ENCODE results near the gene FOXJ1. TPM values are rescaled to one million over a fixed set of nuclear protein-coding genes. Genes with fewer than 3 reads are reported as not detected.

Gene FOXJ1
- total and polyA plus RNA-seq, 2 of the 13 experiments (the other 11 are each of a cell fraction or from before 2014, with no cell fraction given) = 0.98 to 1.6 TPM

- TF ChIP-seq, protein P1, sequence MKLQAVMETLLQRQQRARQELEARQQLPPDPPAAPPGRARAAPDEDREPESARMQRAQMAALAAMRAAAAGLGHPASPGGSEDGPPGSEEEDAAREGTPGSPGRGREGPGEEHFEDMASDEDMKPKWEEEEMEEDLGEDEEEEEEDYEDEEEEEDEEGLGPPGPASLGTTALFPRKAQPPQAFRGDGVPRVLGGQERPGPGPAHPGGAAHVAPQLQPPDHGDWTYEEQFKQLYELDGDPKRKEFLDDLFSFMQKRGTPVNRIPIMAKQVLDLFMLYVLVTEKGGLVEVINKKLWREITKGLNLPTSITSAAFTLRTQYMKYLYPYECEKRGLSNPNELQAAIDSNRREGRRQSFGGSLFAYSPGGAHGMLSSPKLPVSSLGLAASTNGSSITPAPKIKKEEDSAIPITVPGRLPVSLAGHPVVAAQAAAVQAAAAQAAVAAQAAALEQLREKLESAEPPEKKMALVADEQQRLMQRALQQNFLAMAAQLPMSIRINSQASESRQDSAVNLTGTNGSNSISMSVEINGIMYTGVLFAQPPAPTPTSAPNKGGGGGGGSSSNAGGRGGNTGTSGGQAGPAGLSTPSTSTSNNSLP (IDR thresholded peaks at IDR 0.05; ENCODE audit: low read depth, low read length) = no peak
- TF ChIP-seq HNRNPUL1 (IDR thresholded peaks at IDR 0.05; ENCODE audit: low read depth, low read length) = no peak
- TF ChIP-seq, protein P2, sequence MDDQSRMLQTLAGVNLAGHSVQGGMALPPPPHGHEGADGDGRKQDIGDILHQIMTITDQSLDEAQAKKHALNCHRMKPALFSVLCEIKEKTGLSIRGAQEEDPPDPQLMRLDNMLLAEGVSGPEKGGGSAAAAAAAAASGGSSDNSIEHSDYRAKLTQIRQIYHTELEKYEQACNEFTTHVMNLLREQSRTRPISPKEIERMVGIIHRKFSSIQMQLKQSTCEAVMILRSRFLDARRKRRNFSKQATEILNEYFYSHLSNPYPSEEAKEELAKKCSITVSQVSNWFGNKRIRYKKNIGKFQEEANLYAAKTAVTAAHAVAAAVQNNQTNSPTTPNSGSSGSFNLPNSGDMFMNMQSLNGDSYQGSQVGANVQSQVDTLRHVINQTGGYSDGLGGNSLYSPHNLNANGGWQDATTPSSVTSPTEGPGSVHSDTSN (CRISPR knock-in tag; IDR thresholded peaks at IDR 0.05; ENCODE audit: borderline replicate concordance) = no peak
- TF ChIP-seq KLF13 (CRISPR knock-in tag; IDR thresholded peaks at IDR 0.05) = 0 out of 2 replicates have a peak, but pooled peaks have one; percentile 77
- TF ChIP-seq ZNF44 (CRISPR knock-in tag; IDR thresholded peaks at IDR 0.05) = peak; percentile 71; the same call in 1 of the 2 replicates
- peak; percentile 82 for TF ChIP-seq HIVEP1 (CRISPR knock-in tag; IDR thresholded peaks at IDR 0.05)
- TF ChIP-seq ZNF460 (CRISPR knock-in tag; IDR thresholded peaks at IDR 0.05; ENCODE audit: borderline replicate concordance) = no peak; the same call in 1 of the 2 replicates
- TF ChIP-seq, protein P3, sequence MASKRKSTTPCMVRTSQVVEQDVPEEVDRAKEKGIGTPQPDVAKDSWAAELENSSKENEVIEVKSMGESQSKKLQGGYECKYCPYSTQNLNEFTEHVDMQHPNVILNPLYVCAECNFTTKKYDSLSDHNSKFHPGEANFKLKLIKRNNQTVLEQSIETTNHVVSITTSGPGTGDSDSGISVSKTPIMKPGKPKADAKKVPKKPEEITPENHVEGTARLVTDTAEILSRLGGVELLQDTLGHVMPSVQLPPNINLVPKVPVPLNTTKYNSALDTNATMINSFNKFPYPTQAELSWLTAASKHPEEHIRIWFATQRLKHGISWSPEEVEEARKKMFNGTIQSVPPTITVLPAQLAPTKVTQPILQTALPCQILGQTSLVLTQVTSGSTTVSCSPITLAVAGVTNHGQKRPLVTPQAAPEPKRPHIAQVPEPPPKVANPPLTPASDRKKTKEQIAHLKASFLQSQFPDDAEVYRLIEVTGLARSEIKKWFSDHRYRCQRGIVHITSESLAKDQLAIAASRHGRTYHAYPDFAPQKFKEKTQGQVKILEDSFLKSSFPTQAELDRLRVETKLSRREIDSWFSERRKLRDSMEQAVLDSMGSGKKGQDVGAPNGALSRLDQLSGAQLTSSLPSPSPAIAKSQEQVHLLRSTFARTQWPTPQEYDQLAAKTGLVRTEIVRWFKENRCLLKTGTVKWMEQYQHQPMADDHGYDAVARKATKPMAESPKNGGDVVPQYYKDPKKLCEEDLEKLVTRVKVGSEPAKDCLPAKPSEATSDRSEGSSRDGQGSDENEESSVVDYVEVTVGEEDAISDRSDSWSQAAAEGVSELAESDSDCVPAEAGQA (IDR thresholded peaks at IDR 0.05; ENCODE audit: low read depth) = peak; percentile 88
- TF ChIP-seq, protein P3 (CRISPR knock-in tag; IDR thresholded peaks at IDR 0.05; ENCODE audit: borderline replicate concordance) = 0 out of 2 replicates have a peak, but pooled peaks have one; percentile 24
- peak; percentile 38 for TF ChIP-seq HNRNPH1 (optimal IDR thresholded peaks at IDR 0.05; ENCODE audit: low read depth, low read length)
- no peak for TF ChIP-seq SNAPC2 (CRISPR knock-in tag; IDR thresholded peaks at IDR 0.05)
- peak; percentile 93; the same call in 1 of the 2 replicates for TF ChIP-seq ZNF33A (CRISPR knock-in tag; IDR thresholded peaks at IDR 0.05; ENCODE audit: borderline replicate concordance)
- TF ChIP-seq HOXA5 (CRISPR knock-in tag; IDR thresholded peaks at IDR 0.05) = no peak; the same call in 1 of the 2 replicates
- no peak; the same call in 1 of the 2 replicates for TF ChIP-seq EED (CRISPR knock-in tag; IDR thresholded peaks at IDR 0.05)
- no peak for TF ChIP-seq KDM4B (CRISPR knock-in tag; IDR thresholded peaks at IDR 0.05)
- TF ChIP-seq FLYWCH1 (CRISPR knock-in tag; IDR thresholded peaks at IDR 0.05) = no peak
- TF ChIP-seq, protein P4, sequence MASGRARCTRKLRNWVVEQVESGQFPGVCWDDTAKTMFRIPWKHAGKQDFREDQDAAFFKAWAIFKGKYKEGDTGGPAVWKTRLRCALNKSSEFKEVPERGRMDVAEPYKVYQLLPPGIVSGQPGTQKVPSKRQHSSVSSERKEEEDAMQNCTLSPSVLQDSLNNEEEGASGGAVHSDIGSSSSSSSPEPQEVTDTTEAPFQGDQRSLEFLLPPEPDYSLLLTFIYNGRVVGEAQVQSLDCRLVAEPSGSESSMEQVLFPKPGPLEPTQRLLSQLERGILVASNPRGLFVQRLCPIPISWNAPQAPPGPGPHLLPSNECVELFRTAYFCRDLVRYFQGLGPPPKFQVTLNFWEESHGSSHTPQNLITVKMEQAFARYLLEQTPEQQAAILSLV (CRISPR knock-in tag; IDR thresholded peaks at IDR 0.05; ENCODE audit: borderline replicate concordance) = peak; percentile 77; the same call in 1 of the 2 replicates
- TF ChIP-seq CREB1 (IDR thresholded peaks at IDR 0.05) = 0 out of 2 replicates have a peak, but pooled peaks have one; percentile 47
- TF ChIP-seq CREB1 (CRISPR knock-in tag; IDR thresholded peaks at IDR 0.05) = peak; percentile 79; the same call in 1 of the 2 replicates
Measured at GRCh38 chr17:76103274-76104139, 37.5 kb downstream of the FOXJ1 start, which contains the start of gene EXOC7 (continued).
